NT2/D1 (cell line): Measurements from ENCODE around the gene TENM4.

Experiments used
- DNase-seq: peaks from one replicate; pipeline ENCODE4 v3.0.0-alpha.2; 2011; ENCODE audit warnings: low read depth, low spot score
- H3K27me3 ChIP-seq: 2 replicates; pipeline ENCODE4 v1.6.0; 2011; ENCODE audit warnings: mild to moderate bottlenecking; ENCODE audit not compliant: insufficient read length, insufficient read depth
- H3K36me3 ChIP-seq: 2 replicates; pipeline ENCODE4 v1.6.1; 2011; ENCODE audit warnings: mild to moderate bottlenecking, low read length, mixed read lengths; ENCODE audit not compliant: insufficient read depth, insufficient read length
- H3K4me1 ChIP-seq: 2 replicates; pipeline ENCODE4 v1.5.1; 2011; ENCODE audit not compliant: insufficient read depth, insufficient read length
- H3K4me3 ChIP-seq: 2 replicates; pipeline ENCODE4 v1.5.1; 2011; ENCODE audit warnings: low read depth; ENCODE audit not compliant: insufficient read length
- H3K9ac ChIP-seq: 2 replicates; pipeline ENCODE4 v1.6.0; 2011; ENCODE audit warnings: low read depth; ENCODE audit not compliant: insufficient read length
- H3K9me3 ChIP-seq: 2 replicates; pipeline ENCODE4 v1.5.1; 2011; ENCODE audit warnings: mild to moderate bottlenecking, low read length; ENCODE audit not compliant: insufficient read depth
- SUZ12 ChIP-seq: IDR thresholded peaks from 2 replicates; pipeline ENCODE4 v1.6.1; 2011; ENCODE audit not compliant: insufficient read length, insufficient read depth; ENCODE audit errors: extremely low read depth
- YY1 ChIP-seq: IDR thresholded peaks from 2 replicates; pipeline ENCODE4 v1.6.1; 2011; ENCODE audit not compliant: insufficient read length, insufficient read depth
- ZNF274 ChIP-seq: IDR thresholded peaks from 2 replicates; pipeline ENCODE4 v1.6.1; 2011; ENCODE audit warnings: mild to moderate bottlenecking, low read depth, low read length

The TENM4 gene

GRCh38 chr11:79055856-79056631, 384.8 kb downstream of the TENM4 start:
- H3K9me3 ChIP-seq: no peaks in the 10 kb centered on the region
- H3K4me1 ChIP-seq: peaks cover 8% of the 10 kb centered on the region
- H3K9ac ChIP-seq: no peak overlapping the region
- no peak overlapping the region for H3K4me3 ChIP-seq
- TF ChIP-seq YY1 (no peak), ZNF274 (no peak), SUZ12 (no peak)
- DNase-seq: no peak
- no peaks in the 10 kb centered on the region for H3K27me3 ChIP-seq
- H3K36me3 ChIP-seq: no peaks in the 10 kb centered on the region

DNA sequence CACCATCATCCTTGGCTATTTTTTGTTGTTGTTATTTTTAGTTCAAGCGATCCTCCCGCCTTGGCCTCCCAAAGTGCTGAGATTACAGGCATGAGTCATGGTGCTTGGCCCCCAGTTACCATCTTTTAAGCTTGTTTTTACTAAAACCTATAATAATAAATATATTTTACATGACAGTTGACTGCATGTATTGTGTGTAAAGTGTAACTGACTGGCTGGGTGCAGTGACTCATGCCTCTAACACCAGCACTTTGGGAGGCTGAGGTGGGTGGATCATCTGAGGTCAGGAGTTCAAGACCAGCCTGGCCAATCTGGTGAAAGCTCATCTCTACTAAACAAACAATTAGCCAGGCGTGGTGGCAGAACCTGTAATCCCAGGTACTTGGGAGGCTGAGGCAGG, 386.2 kb downstream of the TENM4 start:
- H3K4me3 ChIP-seq: no peak overlapping the region
- no peak for DNase-seq

DNA sequence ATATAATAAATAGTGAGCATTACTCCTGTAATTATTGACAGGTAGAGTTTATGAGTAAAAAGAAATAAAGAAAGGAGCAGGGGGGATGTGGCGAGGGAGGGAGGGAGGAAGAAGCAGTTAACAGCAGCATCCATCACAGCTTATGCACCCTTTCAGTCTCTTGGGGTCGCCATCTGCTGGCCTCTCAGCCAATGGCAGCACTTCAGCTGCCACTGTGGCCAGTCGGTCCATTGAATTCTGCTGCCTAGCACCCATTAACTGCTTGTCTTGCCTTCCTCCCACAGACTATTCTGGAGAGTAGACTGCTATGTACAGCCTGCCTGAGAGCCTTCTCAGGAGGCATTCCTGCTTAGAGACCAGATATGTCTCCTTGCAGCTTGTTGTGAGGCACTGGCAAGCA, 388.3 kb downstream of the TENM4 start:
- Histone ChIP-seq H3K4me3 (no peak overlapping the region), H3K9ac (no peak overlapping the region), H3K36me3 (no peaks in the 10 kb centered on the region), H3K4me1 (no peaks in the 10 kb centered on the region), H3K9me3 (no peaks in the 10 kb centered on the region), H3K27me3 (no peaks in the 10 kb centered on the region)
- DNase-seq: no peak
- no peak for TF ChIP-seq ZNF274
- TF ChIP-seq YY1: no peak
- no peak for TF ChIP-seq SUZ12

More for the DNA sequence above, 386.2 kb downstream of the TENM4 start:
- no peaks in the 10 kb centered on the region for H3K9me3 ChIP-seq
- TF ChIP-seq YY1 (no peak), SUZ12 (no peak), ZNF274 (no peak)
- no peak overlapping the region for H3K9ac ChIP-seq
- no peaks in the 10 kb centered on the region for H3K36me3 ChIP-seq
- no peaks in the 10 kb centered on the region for H3K27me3 ChIP-seq
- peaks cover under 1% of the 10 kb centered on the region for H3K4me1 ChIP-seq

DNA sequence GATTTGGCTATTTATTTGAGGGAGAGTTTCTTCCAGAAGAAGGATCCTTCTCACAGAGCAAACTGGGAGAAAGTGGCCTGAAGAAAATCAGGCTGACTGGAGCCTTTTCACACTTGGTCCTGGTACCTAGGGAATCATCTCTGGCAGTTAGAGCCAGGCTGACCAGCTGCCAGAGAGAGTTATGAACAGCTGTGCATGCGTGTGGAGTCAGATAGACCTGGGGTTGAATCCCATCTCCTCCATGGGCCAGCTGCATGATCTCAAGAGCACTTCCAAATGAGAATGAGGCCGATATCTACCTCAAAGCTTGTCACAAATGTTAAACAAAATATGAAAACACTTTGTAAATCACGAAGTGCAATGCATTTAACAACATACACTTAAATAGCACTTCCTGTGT, 390.0 kb downstream of the TENM4 start:
- no peak for TF ChIP-seq SUZ12
- TF ChIP-seq YY1: no peak
- TF ChIP-seq ZNF274: no peak
- no peak for DNase-seq

DNA sequence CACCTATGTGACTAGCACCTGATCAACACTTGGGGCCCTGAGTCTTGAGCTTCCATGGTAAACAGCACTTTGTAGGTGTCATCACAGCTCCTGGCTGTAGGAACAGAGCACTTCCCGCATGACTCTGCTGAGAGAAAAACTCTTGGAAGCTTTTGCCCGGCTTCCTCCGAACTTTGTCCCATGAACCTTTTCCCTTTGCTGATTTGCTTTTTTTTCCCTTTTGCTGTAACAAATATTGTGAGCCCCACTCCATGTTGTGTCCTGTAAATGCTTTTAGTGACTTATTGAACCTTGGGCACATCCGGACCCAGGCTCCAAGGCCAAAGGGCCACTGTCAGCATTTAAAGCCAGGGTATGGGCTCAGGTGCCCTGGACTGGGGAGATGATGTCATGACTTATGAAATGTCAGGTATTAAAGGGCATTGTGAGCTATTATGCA, 391.1 kb downstream of the TENM4 start:
- no peak for TF ChIP-seq SUZ12
- no peak for TF ChIP-seq YY1
- no peak for TF ChIP-seq ZNF274
- Histone ChIP-seq H3K27me3 (no peaks in the 10 kb centered on the region), H3K9ac (no peak overlapping the region), H3K9me3 (no peaks in the 10 kb centered on the region), H3K4me3 (no peak overlapping the region), H3K36me3 (no peaks in the 10 kb centered on the region), H3K4me1 (peaks cover 3% of the 10 kb centered on the region)
- no peak for DNase-seq

More for the DNA sequence above, 390.0 kb downstream of the TENM4 start:
- H3K27me3 ChIP-seq: no peaks in the 10 kb centered on the region
- H3K9me3 ChIP-seq: no peaks in the 10 kb centered on the region
- H3K36me3 ChIP-seq: no peaks in the 10 kb centered on the region
- H3K9ac ChIP-seq: no peak overlapping the region
- H3K4me1 ChIP-seq: peaks cover 2% of the 10 kb centered on the region
- no peak overlapping the region for H3K4me3 ChIP-seq

DNA sequence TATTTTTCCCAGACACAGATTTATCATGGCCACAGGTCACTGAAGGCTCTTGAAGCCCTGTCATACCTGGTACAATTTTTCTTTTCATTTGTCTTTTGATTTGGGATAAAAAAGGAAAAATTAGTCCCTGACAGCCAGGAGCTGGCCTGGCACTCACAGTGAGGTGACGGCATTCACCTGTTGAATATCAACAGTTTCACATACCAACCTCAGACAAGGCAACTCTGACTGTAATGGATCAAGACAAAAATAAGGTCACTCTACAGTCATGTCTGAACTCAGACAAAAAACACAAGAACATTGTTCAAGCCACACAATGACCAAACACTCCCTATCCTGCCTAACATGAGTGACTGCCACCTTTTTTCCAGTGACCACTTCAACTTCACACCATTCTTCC, 392.9 kb downstream of the TENM4 start:
- H3K27me3 ChIP-seq: no peaks in the 10 kb centered on the region
- H3K9me3 ChIP-seq: no peaks in the 10 kb centered on the region
- no peak for TF ChIP-seq SUZ12
- TF ChIP-seq YY1: no peak
- TF ChIP-seq ZNF274: no peak
- no peak for DNase-seq
- no peaks in the 10 kb centered on the region for H3K36me3 ChIP-seq
- H3K9ac ChIP-seq: no peak overlapping the region
- H3K4me1 ChIP-seq: peaks cover 3% of the 10 kb centered on the region
- no peak overlapping the region for H3K4me3 ChIP-seq

DNA sequence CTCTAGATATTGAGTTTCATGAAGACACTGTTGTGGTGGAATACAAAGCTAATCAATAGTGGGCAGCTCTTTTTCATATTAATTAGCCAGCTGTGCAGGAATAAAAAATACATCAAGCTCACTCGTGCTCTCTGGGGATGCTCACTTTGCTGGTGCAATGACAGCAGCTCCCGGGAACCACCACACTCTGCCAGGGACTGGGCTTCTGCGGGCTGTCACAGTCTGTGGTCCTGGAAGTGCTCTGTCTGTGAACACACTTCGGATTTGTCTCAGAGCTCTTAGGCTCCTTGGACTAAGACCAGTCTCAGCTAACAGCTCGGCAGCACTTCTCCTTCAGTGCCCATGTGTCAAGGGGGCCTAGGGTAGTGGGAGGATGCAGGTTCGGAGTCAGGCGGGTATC, 393.5 kb downstream of the TENM4 start:
- TF ChIP-seq SUZ12: no peak
- Histone ChIP-seq H3K27me3 (no peaks in the 10 kb centered on the region), H3K9me3 (no peaks in the 10 kb centered on the region), H3K9ac (no peak overlapping the region), H3K4me3 (no peak overlapping the region), H3K4me1 (peaks cover 3% of the 10 kb centered on the region), H3K36me3 (no peaks in the 10 kb centered on the region)
- DNase-seq: no peak

DNA sequence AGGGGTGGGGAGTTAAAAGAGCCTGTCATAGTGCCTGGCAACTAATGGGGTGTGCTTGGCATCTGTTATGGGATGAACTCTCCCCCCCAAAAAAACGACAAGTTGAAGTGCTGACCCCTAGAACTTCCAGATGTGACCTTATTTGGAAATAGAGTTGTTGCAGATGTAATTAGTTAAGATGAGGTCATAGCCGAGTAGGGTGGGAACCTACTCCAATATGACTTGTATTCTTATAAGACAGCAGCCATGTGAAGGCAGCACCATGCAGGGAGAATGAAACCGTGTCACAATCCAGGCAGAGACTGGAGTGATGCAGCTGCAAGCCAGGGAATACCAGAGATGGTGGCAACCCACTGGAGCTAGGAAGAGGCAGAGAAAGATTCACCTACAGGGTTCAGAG, 394.5 kb downstream of the TENM4 start:
- Histone ChIP-seq H3K36me3 (no peaks in the 10 kb centered on the region), H3K9me3 (no peaks in the 10 kb centered on the region), H3K9ac (no peak overlapping the region), H3K27me3 (no peaks in the 10 kb centered on the region), H3K4me1 (peaks cover 3% of the 10 kb centered on the region), H3K4me3 (no peak overlapping the region)
- no peak for TF ChIP-seq SUZ12
- TF ChIP-seq YY1: no peak
- no peak for TF ChIP-seq ZNF274
- no peak for DNase-seq
